Stimulated activated CD8-positive, alpha-beta memory T cell treated with anti-CD3 and anti-CD28 coated beads, Interleukin-15, amount 100 ng/mL, for 48 hours (primary cell): ENCODE data around the gene SCFD2.
"Not testable (repeated sequence)": the region's sequence is repeated elsewhere in the genome, so short reads cannot be mapped to it uniquely, and the experiment has no call there.

ENCODE experiments used
- DNase-seq, 2 donors: peaks; one replicate each; pipeline ENCODE4 v3.0.0-alpha.2; 2020; ENCODE audit warnings: low read depth in 2 of 2

The SCFD2 gene

GRCh38 chr4:53189011-53189410, 176.8 kb downstream of the SCFD2 start:
- DNase-seq = no peak

GRCh38 chr4:53186714-53187358, 179.0 kb downstream of the SCFD2 start:
- no peak for DNase-seq

GRCh38 chr4:53185869-53186585, 179.8 kb downstream of the SCFD2 start:
- DNase-seq = no peak

GRCh38 chr4:53183754-53184153, 182.1 kb downstream of the SCFD2 start:
- DNase-seq = no peak

- DNase-seq = not testable (repeated sequence)
Measured at GRCh38 chr4:53177751-53178150, 188.1 kb downstream of the SCFD2 start.

- no peak for DNase-seq
Measured at GRCh38 chr4:53175640-53176039, 190.2 kb downstream of the SCFD2 start.

GRCh38 chr4:53174823-53175222, 191.0 kb downstream of the SCFD2 start:
- no peak for DNase-seq

GRCh38 chr4:53173576-53173975, 192.3 kb downstream of the SCFD2 start:
- no peak for DNase-seq

GRCh38 chr4:53171797-53172196, 194.1 kb downstream of the SCFD2 start:
- DNase-seq = no peak

- DNase-seq = no peak
Measured at GRCh38 chr4:53169695-53170617, 195.9 kb downstream of the SCFD2 start.

- no peak for DNase-seq
Measured at GRCh38 chr4:53168228-53168627, 197.6 kb downstream of the SCFD2 start.

GRCh38 chr4:53162969-53163368, 202.9 kb downstream of the SCFD2 start:
- DNase-seq = no peak

- DNase-seq = no peak
Measured at GRCh38 chr4:53161787-53162433, 204.0 kb downstream of the SCFD2 start.

- no peak for DNase-seq
Measured at GRCh38 chr4:53161051-53161786, 204.6 kb downstream of the SCFD2 start.

GRCh38 chr4:53156896-53157295, 209.0 kb downstream of the SCFD2 start:
- no peak for DNase-seq

GRCh38 chr4:53152467-53152866, 213.4 kb downstream of the SCFD2 start:
- DNase-seq = no peak

- DNase-seq = no peak
Measured at GRCh38 chr4:53151489-53151788, 214.4 kb downstream of the SCFD2 start.

- no peak for DNase-seq
Measured at GRCh38 chr4:53150631-53151488, 215.0 kb downstream of the SCFD2 start.

GRCh38 chr4:53147711-53148110, 218.2 kb downstream of the SCFD2 start:
- DNase-seq = no peak

- DNase-seq = no peak
Measured at GRCh38 chr4:53147197-53147596, 218.7 kb downstream of the SCFD2 start.
